HL-60/S4 treated with retinoic acid at 250 ng/mL for 4 days and 3 days (cell line): Measurements from ENCODE around the gene AQP12B.
"Not testable (repeated sequence)": the region's sequence is repeated elsewhere in the genome, so short reads cannot be mapped to it uniquely, and the experiment has no call there.

Experiments
- in situ Hi-C: fragments of 300-500 bp; cut with MboI; formaldehyde crosslinking; loops from 2 replicates; pipeline ENCODE4 v1.7.0; 2022; ENCODE audit warnings: low sequenced_read_pairs

Gene AQP12B

DNA sequence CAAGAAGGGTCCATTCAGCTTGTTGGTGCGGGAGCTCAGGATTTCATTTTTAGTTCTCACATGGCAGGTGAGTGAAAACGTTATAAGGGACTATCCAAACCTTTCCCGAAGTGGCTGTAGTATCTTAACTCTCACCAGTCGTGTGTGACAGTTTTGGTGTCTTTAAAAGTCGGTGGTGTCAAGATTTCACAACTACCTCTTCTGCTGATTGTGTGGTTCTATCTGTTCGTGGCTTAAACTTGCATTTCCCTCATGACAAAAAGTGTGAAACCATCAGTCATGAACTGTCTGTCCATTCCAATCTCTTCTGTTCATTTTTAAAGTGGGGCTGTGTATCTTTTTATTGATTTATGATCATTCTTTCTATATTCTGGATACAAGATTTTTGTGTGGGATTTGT is 3.8 kb upstream of the AQP12B start:
- in situ Hi-C loops = no loop called here

DNA sequence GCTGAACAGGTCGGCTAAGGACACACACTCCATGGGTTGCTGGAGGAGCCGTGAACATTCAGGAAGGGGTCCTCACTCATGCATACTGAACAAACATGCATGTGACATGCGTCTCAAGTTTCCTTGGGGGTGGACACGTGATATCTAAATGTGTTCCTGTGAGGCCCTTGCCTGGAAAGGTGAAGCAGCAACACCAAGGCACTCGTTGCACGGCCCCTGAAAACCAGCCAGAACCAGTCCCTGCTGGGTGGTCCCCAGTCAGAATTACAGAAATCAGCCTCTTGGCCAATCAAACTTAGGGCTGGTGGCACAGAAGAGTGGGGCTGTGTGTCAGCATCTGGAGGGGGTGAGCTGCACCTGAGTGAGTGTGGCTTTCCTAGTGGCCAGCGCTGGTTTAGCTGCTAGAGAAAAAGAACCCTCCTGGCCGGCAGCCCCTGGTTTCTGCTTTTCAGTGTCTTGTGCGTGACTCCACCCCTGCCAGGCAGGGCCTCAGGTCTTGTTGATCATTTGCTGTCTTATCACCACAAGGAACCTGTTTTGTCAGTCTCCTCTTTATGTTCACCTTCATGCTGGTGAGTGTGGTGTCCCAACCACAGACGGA is 3.2 kb upstream of the AQP12B start:
- in situ Hi-C loops = no loop called here

DNA sequence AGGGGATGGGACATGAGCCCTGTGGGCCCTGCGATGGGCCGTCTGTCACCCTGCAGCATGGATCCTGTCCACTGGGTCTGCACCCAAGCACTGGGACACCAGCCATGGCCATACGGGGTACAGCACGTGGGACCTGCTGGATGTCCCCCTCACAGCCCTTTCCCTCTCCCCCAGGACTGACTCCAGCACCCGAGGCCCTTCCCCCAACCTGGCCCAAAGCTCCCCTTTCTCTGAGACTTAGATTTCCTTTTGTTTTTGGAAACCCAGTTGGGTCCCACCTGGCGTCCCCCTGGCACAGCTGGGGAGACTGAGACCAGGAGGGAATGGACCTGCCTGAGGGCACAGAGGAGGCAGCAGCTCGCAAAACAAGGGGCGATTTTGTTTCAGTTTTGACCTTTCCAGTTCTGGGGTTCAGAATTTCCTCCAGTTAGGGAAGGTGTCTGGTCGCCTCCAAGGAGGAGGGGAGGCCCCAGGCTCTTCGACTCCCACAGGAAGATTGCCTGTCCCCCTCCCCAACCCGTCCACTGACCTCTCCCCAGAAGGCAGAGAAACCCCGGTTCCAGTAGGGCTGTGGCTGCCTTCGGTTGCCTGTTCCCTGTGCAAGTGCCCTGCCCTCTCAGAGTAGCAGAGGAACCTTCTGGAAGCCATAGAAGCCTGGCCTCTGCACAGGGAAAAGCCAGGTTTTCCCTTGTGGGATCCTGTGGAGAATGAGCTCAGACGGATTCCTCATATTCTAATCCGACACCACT is 1.5 kb upstream of the AQP12B start:
- in situ Hi-C loops = not testable (repeated sequence)

DNA sequence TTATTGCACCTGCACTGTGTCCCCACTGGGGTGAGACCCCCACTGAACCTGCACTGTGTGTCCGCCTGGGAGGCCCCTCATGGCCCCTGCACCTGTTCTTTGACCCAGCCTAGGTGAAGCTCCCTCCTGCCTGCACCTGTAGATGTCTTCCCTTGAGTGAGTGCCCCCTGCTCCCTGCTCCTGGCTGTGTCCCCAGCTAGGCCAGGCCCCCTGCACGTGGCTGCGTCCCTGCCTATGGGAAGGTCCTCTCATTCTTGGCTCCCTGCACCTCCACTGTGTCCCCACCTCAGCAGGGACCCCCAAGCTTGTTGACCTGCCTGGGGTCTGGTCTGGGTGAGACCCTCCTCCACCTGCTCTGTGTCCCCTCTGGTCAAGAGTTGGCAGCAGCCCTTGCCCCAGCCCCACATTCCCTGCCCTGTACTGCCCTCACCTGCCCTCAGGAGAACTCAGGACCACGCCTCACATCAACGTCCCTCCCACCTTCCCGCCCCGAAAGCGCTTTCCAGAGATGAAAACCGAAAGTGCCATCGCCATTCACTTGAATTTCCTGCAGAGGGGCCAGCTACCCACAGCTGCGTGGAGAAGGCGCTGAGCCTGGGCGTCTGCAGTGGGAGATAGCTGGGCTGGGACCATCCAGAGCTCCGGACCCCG is 769 bp upstream of the AQP12B start:
- in situ Hi-C loops = not testable (repeated sequence)

DNA sequence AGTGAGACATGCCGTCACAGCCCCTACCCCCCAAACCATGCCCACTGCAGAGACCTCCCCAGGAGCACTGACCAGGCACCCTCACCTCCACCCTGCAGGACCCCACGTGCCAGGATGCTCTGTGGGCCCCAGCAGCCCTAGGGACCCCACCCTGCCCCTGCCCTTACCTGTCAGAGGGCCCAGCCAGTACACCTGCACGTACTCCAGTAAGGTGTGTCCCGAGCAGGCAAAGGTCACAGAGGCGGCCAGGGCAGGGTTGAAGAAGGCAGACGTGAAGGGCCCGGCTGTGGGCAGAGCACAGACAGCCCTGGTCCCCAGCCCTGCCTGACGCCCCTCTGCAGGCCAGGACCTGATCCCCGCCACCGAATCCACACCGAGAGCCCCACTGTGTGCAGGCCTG is 2.5 kb downstream of the AQP12B start:
- in situ Hi-C loops = not testable (repeated sequence)

DNA sequence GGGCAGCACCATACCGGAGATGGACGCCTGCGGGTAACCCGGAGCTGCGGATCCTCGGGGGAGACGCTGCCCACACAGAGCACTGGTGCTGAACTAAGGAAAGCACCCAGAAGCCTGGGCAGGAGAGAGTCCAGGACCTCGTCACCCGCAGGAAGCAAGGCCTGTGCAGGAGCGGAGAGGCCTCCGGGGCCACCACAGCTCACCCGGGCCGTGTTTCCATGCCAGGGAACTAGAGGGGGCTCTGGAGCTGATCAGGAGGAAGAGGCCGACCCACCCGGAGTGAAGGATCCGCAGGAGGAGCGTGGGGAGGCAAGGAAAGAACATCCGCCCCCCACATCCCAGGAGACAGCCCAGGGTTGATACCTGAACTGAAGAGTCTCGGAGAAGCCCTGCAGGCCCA is 3.8 kb downstream of the AQP12B start:
- in situ Hi-C loops = not testable (repeated sequence)

DNA sequence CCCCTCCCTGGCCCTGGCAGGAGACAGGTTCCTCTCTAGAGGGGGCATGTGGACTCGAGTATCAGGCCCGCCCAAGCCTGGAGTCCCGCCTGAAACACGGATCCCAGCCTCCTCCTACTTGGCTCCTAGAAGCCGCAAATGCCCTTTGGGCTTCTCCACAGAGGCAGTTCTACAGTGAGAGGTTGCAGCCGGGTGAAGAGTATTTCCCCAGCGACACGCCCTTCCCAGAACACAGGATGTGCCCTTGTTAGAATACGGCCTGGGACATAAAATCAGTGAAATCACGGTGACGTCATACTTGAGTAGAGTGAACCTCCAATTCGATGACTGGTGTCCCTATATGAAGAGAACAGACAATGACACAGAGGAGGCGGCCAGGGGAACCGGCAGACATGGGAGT is 4.6 kb downstream of the AQP12B start:
- in situ Hi-C loops = not testable (repeated sequence)

DNA sequence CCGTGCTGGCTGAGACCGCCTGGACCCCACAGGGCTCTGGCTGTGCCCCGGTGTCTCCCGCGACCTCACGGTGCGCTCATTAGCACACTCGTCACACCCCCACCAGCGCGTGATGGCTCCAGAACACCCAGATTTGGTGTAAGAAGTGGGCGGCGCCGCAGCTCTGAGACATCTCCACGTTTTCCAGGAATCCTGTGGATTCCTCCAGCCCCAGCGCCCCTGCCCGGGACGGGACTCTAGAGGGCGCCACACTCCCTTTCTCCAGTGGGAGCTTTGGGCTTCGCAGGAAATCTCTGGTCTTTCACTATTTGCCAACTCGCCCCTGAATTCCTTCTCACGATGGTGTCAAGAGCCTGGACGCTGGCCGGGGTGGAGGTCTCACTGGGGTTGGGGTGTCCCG is 7.3 kb downstream of the AQP12B start:
- in situ Hi-C loops = not testable (repeated sequence)

DNA sequence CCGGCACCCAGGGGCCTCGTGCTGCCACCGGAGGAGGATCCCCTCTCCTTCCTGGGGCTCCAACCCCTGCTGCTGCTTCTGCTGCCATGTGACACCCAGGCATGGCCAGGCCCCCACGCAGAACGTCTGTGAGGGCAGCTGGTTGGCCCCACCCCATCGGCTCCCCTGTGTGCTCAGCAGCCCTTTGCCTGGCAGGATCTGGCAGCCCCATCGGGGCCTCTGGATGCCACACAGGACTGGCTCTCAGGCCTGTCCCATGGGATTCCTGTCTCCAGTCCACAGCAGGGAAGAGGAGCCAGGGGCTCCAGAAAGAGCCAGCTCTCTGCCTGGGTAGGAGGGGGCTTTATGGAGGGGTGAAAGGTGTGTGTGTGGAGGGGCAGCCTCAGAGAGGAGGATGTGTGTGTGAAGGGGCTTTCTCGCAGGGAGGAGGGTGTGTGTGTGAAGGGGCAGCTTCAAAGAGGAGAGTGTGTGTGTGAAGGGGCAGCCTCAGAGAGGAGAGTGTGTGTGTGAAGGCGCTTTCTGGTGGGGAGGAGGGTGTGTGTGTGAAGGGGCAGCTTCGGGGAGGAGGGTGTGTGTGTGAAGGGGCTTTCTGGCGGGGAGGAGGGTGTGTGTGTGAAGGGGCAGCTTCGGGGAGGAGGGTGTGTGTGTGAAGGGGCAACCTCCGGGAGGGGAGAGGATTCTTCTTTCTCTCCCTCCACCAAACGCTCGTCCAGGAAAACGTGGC is 8.1 kb downstream of the AQP12B start:
- in situ Hi-C loops = not testable (repeated sequence)

DNA sequence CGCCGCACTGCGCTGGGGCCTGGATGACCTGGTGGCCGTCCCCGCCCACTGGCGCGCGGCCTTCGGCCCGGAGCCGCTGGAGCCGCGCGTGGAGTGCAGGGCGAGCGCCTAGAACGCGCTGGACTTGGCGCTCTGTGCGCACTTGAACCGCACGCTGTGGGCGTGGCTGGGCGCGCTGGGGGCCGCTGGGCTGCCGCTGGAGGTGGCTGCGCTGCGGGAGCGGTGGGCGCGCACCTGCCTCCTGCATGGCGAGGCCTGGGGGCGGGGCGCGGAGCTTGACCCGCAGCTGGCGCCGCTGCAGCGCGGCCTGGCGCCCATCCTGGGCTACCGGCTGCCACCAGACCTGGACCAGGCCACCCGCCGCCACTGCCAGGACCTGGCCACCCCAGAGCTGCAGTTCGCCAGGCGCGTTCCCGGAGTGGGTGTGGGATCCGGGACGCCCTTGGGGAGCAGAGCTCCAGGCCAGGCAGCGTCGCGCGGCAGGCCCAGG is 9.9 kb downstream of the AQP12B start:
- in situ Hi-C loops = no loop called here

DNA sequence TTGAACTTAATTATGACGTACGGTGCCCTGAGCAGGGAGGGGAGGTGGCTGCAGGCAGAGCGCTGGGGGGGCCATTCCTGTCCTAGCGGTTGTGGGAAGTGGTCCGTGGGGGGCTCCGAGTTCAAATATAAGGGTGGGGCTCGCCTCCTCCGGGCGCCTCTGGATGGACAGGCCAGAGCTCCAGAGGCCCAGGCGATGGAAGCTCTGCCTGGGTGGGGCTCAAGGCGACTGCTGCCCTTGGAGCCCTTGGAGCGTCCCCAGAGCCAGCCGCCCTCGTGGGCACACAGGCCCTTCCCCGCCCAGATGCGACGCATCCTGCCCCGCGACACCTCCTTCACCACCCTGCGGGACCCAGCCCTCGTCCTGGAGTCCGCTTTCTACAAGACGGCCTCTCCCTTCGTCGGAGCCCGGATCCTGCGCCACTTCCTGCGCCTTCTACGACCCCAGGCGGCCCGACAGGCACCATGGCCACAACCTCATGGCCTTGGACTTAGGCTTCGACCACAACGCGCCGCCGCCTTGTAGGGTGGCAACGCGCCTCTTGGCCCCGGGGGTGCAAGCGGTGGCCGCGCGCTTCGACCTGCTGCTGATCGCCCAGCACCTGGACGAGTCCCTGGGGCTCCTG is 10.5 kb downstream of the AQP12B start:
- in situ Hi-C loops = no loop called here

DNA sequence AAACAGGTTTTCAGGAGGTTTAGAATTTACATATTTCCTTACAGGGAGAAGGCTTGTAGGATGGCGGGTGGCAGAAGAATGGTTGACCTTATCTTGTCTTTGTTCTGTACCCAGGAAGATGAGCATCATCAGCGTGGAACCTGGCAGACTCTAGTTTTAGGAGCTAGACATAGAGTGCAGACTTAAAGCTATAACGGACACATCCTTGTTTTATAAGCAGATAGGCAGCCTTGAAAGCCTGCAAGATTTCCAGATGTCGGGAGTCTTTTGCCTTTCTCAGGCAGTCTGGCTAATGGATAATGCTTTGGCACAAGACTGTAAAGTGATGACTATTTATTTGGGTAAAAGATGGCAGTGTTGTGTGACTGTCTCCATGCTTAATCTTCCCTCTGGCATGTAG is 11.7 kb downstream of the AQP12B start:
- in situ Hi-C loops = no loop called here

DNA sequence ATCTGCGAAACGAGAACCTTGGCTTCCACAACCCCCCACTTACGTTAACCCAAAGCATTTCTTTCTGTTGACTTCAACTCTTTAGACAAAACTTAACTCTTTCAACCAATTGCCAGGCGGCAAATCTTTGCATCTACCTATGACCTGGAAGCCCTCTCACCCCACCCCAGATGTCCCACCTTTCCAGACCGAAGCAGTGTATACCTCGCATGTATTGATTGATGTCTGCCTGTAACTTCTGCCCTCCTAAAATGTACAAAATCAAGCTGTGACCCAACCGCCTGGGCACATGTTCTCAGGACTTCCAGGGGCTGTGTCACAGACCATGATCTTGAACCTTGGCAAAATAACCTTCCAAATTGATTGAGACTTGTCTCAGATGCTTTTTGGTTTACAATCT is 12.3 kb downstream of the AQP12B start:
- in situ Hi-C loops = no loop called here

DNA sequence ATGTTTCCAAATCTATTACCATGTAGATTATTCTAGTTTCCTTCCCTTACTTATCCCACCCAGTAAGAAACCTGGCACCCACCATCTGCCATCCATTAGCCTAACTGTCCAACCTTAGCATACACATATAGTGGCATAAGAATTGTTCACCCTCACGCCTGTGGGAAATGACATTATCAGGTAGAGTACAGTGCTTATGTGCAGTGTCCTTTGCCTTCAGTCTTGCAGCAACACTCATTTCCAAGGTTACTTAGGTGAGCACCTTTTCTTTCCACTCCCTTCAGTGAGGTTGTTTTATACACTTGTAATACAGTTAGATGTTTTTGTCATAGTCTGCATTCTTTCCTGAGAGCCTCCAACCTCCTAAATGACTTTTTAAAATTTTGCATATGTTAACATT is 18.1 kb downstream of the AQP12B start:
- in situ Hi-C loops = no loop called here

DNA sequence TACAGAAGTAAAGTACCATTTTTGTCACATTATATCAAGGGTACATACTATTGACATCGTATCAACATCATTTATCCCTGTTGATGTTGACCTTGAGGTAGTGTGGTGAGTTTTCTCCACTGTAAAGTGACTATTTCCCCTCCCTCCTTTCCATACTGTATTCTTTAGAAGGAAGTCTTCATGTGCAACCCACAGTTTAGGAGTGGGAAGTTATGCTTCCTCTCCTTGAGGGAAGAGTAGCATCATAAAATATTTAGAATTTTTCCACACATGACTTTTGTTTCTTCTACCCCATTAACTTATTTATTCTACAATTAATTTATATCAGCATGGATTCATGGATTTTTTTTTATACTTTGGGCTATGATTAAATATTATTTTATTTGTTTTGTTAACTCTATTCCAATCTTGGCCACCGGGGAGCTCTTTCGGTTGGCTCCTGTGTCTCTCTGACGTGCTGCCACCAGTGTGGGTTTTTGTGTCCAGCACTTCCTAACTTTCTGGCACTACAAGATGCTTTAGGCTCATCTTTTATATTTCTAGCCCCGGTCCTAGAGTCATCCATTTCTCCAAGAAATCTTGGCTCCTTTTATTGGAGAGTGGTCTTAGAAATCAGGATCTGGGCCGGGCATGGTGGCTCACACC is 19.0 kb downstream of the AQP12B start:
- in situ Hi-C loops = no loop called here

DNA sequence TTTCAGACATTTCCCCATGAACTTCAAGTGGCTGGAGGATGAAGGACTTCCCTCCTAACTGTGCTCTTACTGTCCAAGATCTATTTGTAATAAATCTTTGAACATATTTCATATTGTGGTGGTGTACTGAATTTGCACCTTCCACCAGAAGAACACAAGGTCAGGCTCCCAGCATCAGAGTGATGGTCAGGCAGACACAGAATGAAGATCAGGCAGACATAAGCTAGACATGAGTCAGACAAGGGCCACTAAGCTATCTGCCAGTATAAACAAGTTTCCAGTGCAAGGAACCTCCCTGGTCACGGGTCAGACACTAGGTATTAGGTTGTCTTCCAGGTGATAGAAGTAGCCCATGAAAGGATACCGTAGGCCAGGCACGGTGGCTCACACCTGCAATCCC is 20.0 kb downstream of the AQP12B start:
- in situ Hi-C loops = no loop called here

DNA sequence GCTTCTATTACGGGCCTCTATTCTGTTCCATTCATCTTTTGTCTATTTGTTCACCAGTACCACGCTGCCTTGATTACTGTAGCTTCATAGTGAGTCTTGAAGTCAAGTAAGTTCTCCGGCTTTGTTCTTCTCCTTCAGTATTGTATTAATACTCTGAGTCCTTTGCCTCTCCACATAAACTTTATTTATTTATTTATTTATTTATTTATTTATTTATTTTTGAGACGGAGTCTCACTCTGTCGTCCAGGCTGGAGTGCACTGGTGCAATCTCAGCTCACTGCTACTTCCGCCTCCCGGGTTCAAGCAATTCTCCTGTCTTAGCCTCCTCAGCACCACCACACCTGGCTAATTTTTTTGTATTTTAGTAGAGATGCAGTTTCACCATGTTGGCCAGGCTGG is 22.8 kb downstream of the AQP12B start:
- in situ Hi-C loops = not testable (repeated sequence)

DNA sequence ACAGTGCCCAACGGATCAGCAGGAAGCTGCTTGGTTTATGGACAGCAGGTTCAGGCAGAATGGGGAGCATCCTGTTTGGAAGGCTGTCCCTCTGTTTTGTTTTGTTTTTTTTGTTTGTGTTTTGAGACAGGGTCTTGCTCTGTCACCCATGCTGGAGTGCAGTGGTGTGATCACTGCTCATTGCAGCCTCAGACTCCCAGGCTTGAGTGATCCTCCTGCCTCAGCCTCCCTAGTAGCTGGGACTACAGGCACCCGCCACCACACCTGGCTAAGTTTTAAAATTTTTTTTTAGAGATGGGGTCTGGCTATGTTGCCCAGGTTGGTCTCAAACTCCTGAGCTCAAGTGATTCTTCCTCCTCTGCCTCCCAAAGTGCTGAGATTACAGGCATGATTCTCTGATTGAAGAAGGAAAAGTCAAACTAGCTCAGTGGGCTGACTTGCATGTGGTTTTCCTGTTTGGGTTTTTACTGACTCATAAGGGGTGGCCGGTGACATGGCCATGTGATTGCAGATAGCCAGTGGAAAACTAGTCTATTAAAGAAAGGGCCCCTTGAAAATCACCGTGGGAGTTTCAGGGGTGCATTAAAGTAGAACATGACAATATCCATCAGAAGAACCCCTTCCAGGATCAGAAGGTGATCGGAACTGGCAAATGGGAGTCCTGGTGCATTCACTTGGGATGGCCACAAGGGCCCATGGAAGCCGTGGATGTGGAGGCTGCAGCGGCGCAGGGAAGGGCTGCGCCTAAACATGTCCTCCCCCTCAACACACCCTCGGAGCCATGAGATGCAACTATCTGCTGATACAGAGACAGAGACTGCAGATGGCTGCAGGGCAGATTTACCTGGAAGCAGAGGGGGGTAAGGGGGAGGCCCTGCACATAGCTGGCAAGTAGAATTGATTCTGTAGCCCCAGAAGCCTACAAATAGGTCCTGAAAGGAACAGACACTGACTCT is 26.5 kb downstream of the AQP12B start:
- in situ Hi-C loops = no loop called here

DNA sequence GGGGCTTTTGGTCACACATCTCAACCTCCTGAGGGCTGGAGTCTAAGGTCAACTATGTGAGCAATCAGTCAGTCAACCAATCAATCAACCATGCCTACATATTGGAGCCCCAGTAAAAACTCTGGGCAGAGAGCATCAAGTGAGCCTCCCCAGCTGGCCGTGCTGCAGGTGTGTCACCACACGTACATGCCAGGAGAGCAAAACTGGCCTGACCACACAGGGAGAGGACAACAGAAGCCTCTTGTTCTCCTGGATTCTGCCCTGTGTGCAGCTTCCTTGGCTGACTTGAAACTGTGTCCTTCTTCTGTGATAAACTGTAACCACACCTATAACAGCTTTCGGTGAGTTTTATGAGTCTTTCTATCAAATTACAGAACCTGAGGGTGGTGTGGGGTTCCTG is 31.5 kb downstream of the AQP12B start:
- in situ Hi-C loops = no loop called here
